Spleen (tissue), 7 donors: Measurements from ENCODE around the gene PER3.

Experiments
- CTCF ChIP-seq, 11 experiments: fragments of 200-600 bp in 7 of 11; fragments of 450-650 bp in 4 of 11; sonication (generic) in 4 of 11; IDR thresholded peaks in 8 of 11; conservative IDR thresholded peaks in 3 of 11; 1 replicate in 7 of 11; 2 replicates in 4 of 11; pipeline versions ENCODE4 v1.4.0 to v1.8.0; 2016 to 2021; ENCODE audit warnings: antibody characterized with exemption in 11 of 11, inconsistent platforms in 4 of 11, mild to moderate bottlenecking in 1 of 11
- POLR2A ChIP-seq, 3 donors: fragments of 450-650 bp; IDR thresholded peaks; one replicate each; pipeline ENCODE4 v1.5.1; 2017; ENCODE audit warnings: antibody characterized with exemption in 3 of 3, mild to moderate bottlenecking in 1 of 3
- donor health status: DM: no; HTN: no; CAD: no; lungs with moderate emphysema.
- donor health status: DM: no; HTN: no; CAD: no.
- donor health status: DM: no; HTN: no; CAD: no.

- TF ChIP-seq CTCF (IDR thresholded peaks at IDR 0.05 in 8 of 11, conservative IDR thresholded peaks at IDR 0.05 in 3 of 11): peak in 1 of 11 experiments; percentile 8
- TF ChIP-seq POLR2A (IDR thresholded peaks at IDR 0.05): no peak
Observed at GRCh38 chr1:7783826-7784491, at the start of gene PER3.
